Spleen (tissue), 11 donors: ENCODE data around the gene FAM3D. TPM values are rescaled to one million over a fixed set of nuclear protein-coding genes. Genes with fewer than 3 reads are reported as not detected.

Experiments
- DNase-seq: peaks from one replicate; pipeline ENCODE4 v3.0.0-alpha.2; 2020
- H3K27ac ChIP-seq, 8 donors: fragments of 200-600 bp; sonication (generic) in 7 of 8; 1 replicate in 4 of 8; 2 replicates in 4 of 8; pipeline versions ENCODE4 v1.5.0 to v1.8.0; 2016 to 2021; ENCODE audit warnings: inconsistent platforms in 4 of 8, mild to moderate bottlenecking in 4 of 8, moderate library complexity in 1 of 8
- H3K27me3 ChIP-seq, 7 donors: fragments of 200-600 bp; sonication (generic) in 6 of 7; replicated peaks in 1 of 7; 1 replicate in 4 of 7; 2 replicates in 3 of 7; pipeline versions ENCODE4 v1.5.0 to v1.8.0; 2016 to 2021; ENCODE audit warnings: inconsistent platforms in 3 of 7, mild to moderate bottlenecking in 1 of 7
- H3K36me3 ChIP-seq, 6 donors: fragments of 200-600 bp; sonication (generic) in 5 of 6; 1 replicate in 4 of 6; 2 replicates in 2 of 6; pipeline versions ENCODE4 v1.5.0 to v1.8.0; 2016 to 2021; ENCODE audit warnings: inconsistent platforms in 2 of 6
- H3K4me1 ChIP-seq, 6 donors: fragments of 200-600 bp; sonication (generic) in 5 of 6; 1 replicate in 3 of 6; 2 replicates in 3 of 6; pipeline versions ENCODE4 v1.5.0 to v1.8.0; 2016 to 2021; ENCODE audit warnings: inconsistent platforms in 3 of 6
- H3K4me3 ChIP-seq, 8 donors: fragments of 200-600 bp; sonication (generic) in 7 of 8; 1 replicate in 4 of 8; 2 replicates in 4 of 8; pipeline versions ENCODE4 v1.5.0 to v1.8.0; 2016 to 2021; ENCODE audit warnings: inconsistent platforms in 4 of 8, mild to moderate bottlenecking in 4 of 8, moderate library complexity in 2 of 8
- H3K9me3 ChIP-seq, 8 donors: fragments of 200-600 bp; sonication (generic) in 7 of 8; 1 replicate in 4 of 8; 2 replicates in 4 of 8; pipeline versions ENCODE4 v1.5.0 to v1.8.0; 2016 to 2021; ENCODE audit warnings: inconsistent platforms in 4 of 8
- CTCF ChIP-seq, 11 experiments: fragments of 200-600 bp in 7 of 11; fragments of 450-650 bp in 4 of 11; sonication (generic) in 4 of 11; IDR thresholded peaks in 8 of 11; conservative IDR thresholded peaks in 3 of 11; 1 replicate in 7 of 11; 2 replicates in 4 of 11; pipeline versions ENCODE4 v1.4.0 to v1.8.0; 2016 to 2021; ENCODE audit warnings: antibody characterized with exemption in 11 of 11, inconsistent platforms in 4 of 11, mild to moderate bottlenecking in 1 of 11
- POLR2A ChIP-seq, 3 donors: fragments of 450-650 bp; IDR thresholded peaks; one replicate each; pipeline ENCODE4 v1.5.1; 2017; ENCODE audit warnings: antibody characterized with exemption in 3 of 3, mild to moderate bottlenecking in 1 of 3
- POLR2AphosphoS5 ChIP-seq, 3 donors: sonication (generic); formaldehyde crosslinking; IDR thresholded peaks; one replicate each; pipeline ENCODE4 v1.5.1; 2017; ENCODE audit warnings: antibody characterized with exemption in 3 of 3
- WGBS, 5 donors: extraction: QIAGEN DNeasy Blood & Tissue Kit in 3 of 5; methylation state at CpG; one replicate each; pipeline versions ENCODE4 v1.1.5 to v1.1.7; 2013 to 2018; 5-methylcytosine and 5-hydroxymethylcytosine counted together
- intact Hi-C: fragments of 100-400 bp; cut with DNase I; formaldehyde crosslinking; loops from one replicate; pipeline ENCODE4 v1.15.0; 2023; ENCODE audit warnings: low total_unique reads
- polyA plus RNA-seq, 3 donors: library from polyadenylated mRNA; stranded (reverse); fragments of 200-250 nt; gene quantifications; one replicate each; pipeline ENCODE4 v1.2.1, GENCODE V29; 2013
- total RNA-seq, 7 donors: library from RNA; depleted of rRNA in 3 of 7; stranded (reverse); fragments of >200 nt in 3 of 7; fragmentation: NEBNext Ultra II Directional in 4 of 7; extraction: Animal tissue kit (Norgen Biotek cat#: 25700) in 4 of 7; gene quantifications; one replicate each; pipeline versions ENCODE4 v1.1.0 to v1.2.1, GENCODE V29; 2016 to 2021
- donor health status: healthy with polysubstance abuse.
- donor health status: DM: no; HTN: no; CAD: no; lungs with moderate emphysema.
- donor health status: DM: no; HTN: no; CAD: no.
- donor health status: Bipolar disorder and iron deficiency.
- donor health status: healthy.
- donor health status: DM: no; HTN: no; CAD: no.
- donor health status: DM: yes; HTN: yes; CAD: no.

The FAM3D gene
- total and polyA plus RNA-seq, 10 donors, result 0.23 to 0.42 (median 0.32) TPM; not detected in 6

- peak; percentile 89 for DNase-seq
- Histone ChIP-seq H3K9me3 (no peaks in the 10 kb centered on the region), H3K4me1 (peaks cover 0 to 19% (median 11%) of the 10 kb centered on the region in 6 donors), H3K27ac (no peak overlapping the region), H3K36me3 (no peaks in the 10 kb centered on the region), H3K4me3 (no peak overlapping the region), H3K27me3 (peaks cover 0 to 6% (median 0%) of the 10 kb centered on the region in 7 donors)
- TF ChIP-seq POLR2A (IDR thresholded peaks at IDR 0.05) (no peak), CTCF (IDR thresholded peaks at IDR 0.05 in 8 of 11, conservative IDR thresholded peaks at IDR 0.05 in 3 of 11) (peak; percentile 44 to 83 (median 77)), POLR2AphosphoS5 (IDR thresholded peaks at IDR 0.05) (peak in 1 of 3 donors; percentile 29)
- WGBS, 5 donors, result 22 to 59% (median 23%) methylated on average over 11 to 25 of the region's 25 CpGs
- intact Hi-C loops, result no loop called here
Observed at GRCh38 chr3:58640700-58641372, 25.7 kb downstream of the FAM3D start.

GRCh38 chr3:58639842-58640241 is 26.7 kb downstream of the FAM3D start:
- TF ChIP-seq CTCF (IDR thresholded peaks at IDR 0.05 in 8 of 11, conservative IDR thresholded peaks at IDR 0.05 in 3 of 11), result no peak
- no peak for TF ChIP-seq POLR2A (IDR thresholded peaks at IDR 0.05)
- TF ChIP-seq POLR2AphosphoS5 (IDR thresholded peaks at IDR 0.05), result no peak
- 84 to 96% (median 86%) methylated on average over 10 of the region's 10 CpGs for WGBS, 5 donors

GRCh38 chr3:58639001-58639400 is 27.6 kb downstream of the FAM3D start:
- WGBS, 5 donors, result 50 to 65% (median 56%) methylated on average over 4 of the region's 4 CpGs
- Histone ChIP-seq H3K9me3 (no peaks in the 10 kb centered on the region), H3K36me3 (no peaks in the 10 kb centered on the region), H3K27ac (peak overlapping the region in 1 of 8 donors; percentile 9), H3K27me3 (peaks cover 0 to 6% (median 0%) of the 10 kb centered on the region in 7 donors), H3K4me3 (no peak overlapping the region), H3K4me1 (peaks cover 0 to 21% (median 11%) of the 10 kb centered on the region in 6 donors)
- intact Hi-C loops, result loop anchor here (10.0 kb wide), 2 partner anchors 324 to 1216 kb away; no protein-coding TSS in a partner anchor
- TF ChIP-seq POLR2A (IDR thresholded peaks at IDR 0.05), result no peak
- TF ChIP-seq POLR2AphosphoS5 (IDR thresholded peaks at IDR 0.05), result no peak
- TF ChIP-seq CTCF (IDR thresholded peaks at IDR 0.05 in 8 of 11, conservative IDR thresholded peaks at IDR 0.05 in 3 of 11), result no peak
- DNase-seq, result no peak

More at GRCh38 chr3:58639842-58640241, 26.7 kb downstream of the FAM3D start:
- no peaks in the 10 kb centered on the region for H3K36me3 ChIP-seq
- H3K9me3 ChIP-seq, result no peaks in the 10 kb centered on the region
- H3K4me1 ChIP-seq, result peaks cover 0 to 20% (median 11%) of the 10 kb centered on the region in 6 donors
- no peak overlapping the region for H3K4me3 ChIP-seq
- DNase-seq, result no peak
- H3K27me3 ChIP-seq, result peaks cover 0 to 6% (median 0%) of the 10 kb centered on the region in 7 donors
- H3K27ac ChIP-seq, result no peak overlapping the region
- intact Hi-C loops, result loop anchor here (10.0 kb wide), 2 partner anchors 325 to 1215 kb away; no protein-coding TSS in a partner anchor

- Histone ChIP-seq H3K9me3 (no peaks in the 10 kb centered on the region), H3K27ac (peak overlapping the region in 2 of 8 donors; percentile 8 to 9), H3K36me3 (no peaks in the 10 kb centered on the region), H3K4me3 (no peak overlapping the region), H3K27me3 (peaks cover 0 to 6% (median 0%) of the 10 kb centered on the region in 7 donors), H3K4me1 (peaks cover 0 to 25% (median 11%) of the 10 kb centered on the region in 6 donors)
- WGBS, 5 donors, result 42 to 58% (median 56%) methylated on average over 6 of the region's 6 CpGs
- TF ChIP-seq POLR2AphosphoS5 (IDR thresholded peaks at IDR 0.05), result no peak
- TF ChIP-seq CTCF (IDR thresholded peaks at IDR 0.05 in 8 of 11, conservative IDR thresholded peaks at IDR 0.05 in 3 of 11), result no peak
- TF ChIP-seq POLR2A (IDR thresholded peaks at IDR 0.05), result no peak
- no peak for DNase-seq
- intact Hi-C loops, result loop anchor here (10.0 kb wide), 2 partner anchors 324 to 1216 kb away; no protein-coding TSS in a partner anchor
Observed at GRCh38 chr3:58638591-58638990, 28.0 kb downstream of the FAM3D start.
